CD4-positive, alpha-beta memory T cell (primary cell): ENCODE measurements around the gene EIF4G2. TPM values are rescaled to one million over a fixed set of nuclear protein-coding genes. Genes with fewer than 3 reads are reported as not detected.

Source experiments
- CTCF ChIA-PET: fragments of 350-600 bp; sonication (Branson Sonifier 250); formaldehyde crosslinking; loops from one replicate; lab custom pipeline; 2021; ENCODE audit warnings: inconsistent platforms; ENCODE audit not compliant: partially characterized antibody; lab: Charles Lee
- POLR2A ChIA-PET: fragments of 350-600 bp; sonication (Branson Sonifier 250); formaldehyde crosslinking; loops from one replicate; lab custom pipeline; 2021; ENCODE audit not compliant: partially characterized antibody; lab: Charles Lee
- DNase-seq, 5 donors: peaks; one replicate each; pipeline versions ENCODE4 v3.0.0 to v3.0.0-alpha.2; 2020 to 2022; ENCODE audit warnings: mixed read lengths in 1 of 5
- H3K27ac ChIP-seq: one replicate; pipeline ENCODE4 v1.7.0; 2013; ENCODE audit warnings: low read depth, low read length
- H3K27me3 ChIP-seq: 2 replicates; pipeline ENCODE4 v1.7.0; 2013; ENCODE audit warnings: mild to moderate bottlenecking, low read length, moderate library complexity; ENCODE audit not compliant: insufficient read depth
- H3K36me3 ChIP-seq: 2 replicates; pipeline ENCODE4 v1.7.0; 2013; ENCODE audit warnings: mild to moderate bottlenecking, low read length, moderate library complexity; ENCODE audit not compliant: insufficient read depth
- H3K4me1 ChIP-seq: 2 replicates; pipeline ENCODE4 v1.7.0; 2013; ENCODE audit warnings: mild to moderate bottlenecking, low read length, moderate library complexity; ENCODE audit not compliant: insufficient read depth
- H3K4me3 ChIP-seq, 2 donors: one replicate each; pipeline ENCODE4 v1.7.0; 2013; ENCODE audit warnings: low read length in 2 of 2, mild to moderate bottlenecking in 1 of 2
- H3K9me3 ChIP-seq, 2 donors: one replicate each; pipeline ENCODE4 v1.7.0; 2013; ENCODE audit warnings: low read length in 2 of 2, control low read depth in 1 of 2; ENCODE audit not compliant: control insufficient read depth in 1 of 2
- H3K27ac Mint-ChIP-seq, 7 donors: one replicate each; pipeline ENCODE4 v1.8.0; 2020 to 2021; ENCODE audit warnings: mixed read lengths in 7 of 7, mild to moderate bottlenecking in 6 of 7, inconsistent platforms in 3 of 7, moderate library complexity in 3 of 7
- H3K27me3 Mint-ChIP-seq, 2 donors: one replicate each; pipeline ENCODE4 v1.8.0; 2020 to 2021; ENCODE audit warnings: mixed read lengths in 2 of 2
- H3K36me3 Mint-ChIP-seq, 2 donors: one replicate each; pipeline ENCODE4 v1.8.0; 2020 to 2021; ENCODE audit warnings: mixed read lengths in 2 of 2, inconsistent platforms in 1 of 2, mild to moderate bottlenecking in 1 of 2
- H3K4me1 Mint-ChIP-seq, 4 donors: one replicate each; pipeline ENCODE4 v1.8.0; 2020 to 2021; ENCODE audit warnings: mixed read lengths in 4 of 4, mild to moderate bottlenecking in 1 of 4
- H3K4me3 Mint-ChIP-seq, 8 donors: one replicate each; pipeline ENCODE4 v1.8.0; 2020 to 2021; ENCODE audit warnings: mixed read lengths in 8 of 8, mild to moderate bottlenecking in 7 of 8, moderate library complexity in 6 of 8, inconsistent platforms in 3 of 8
- H3K9me3 Mint-ChIP-seq, 8 donors: one replicate each; pipeline ENCODE4 v1.8.0; 2020 to 2021; ENCODE audit warnings: mixed read lengths in 8 of 8, mild to moderate bottlenecking in 5 of 8, inconsistent platforms in 3 of 8, moderate library complexity in 1 of 8
- intact Hi-C: fragments of 100-400 bp; cut with micrococcal nuclease; formaldehyde crosslinking; loops from one replicate; pipeline ENCODE4 v1.15.1; 2023
- polyA plus RNA-seq, 2 donors: library from polyadenylated mRNA; unstranded; fragments of 300-500 nt; fragmentation: Illumina TruSeq; gene quantifications; one replicate each; pipeline ENCODE4 v1.2.3, GENCODE V29; 2021
- total RNA-seq, 2 experiments: library from RNA; stranded (reverse); gene quantifications; one replicate each; pipeline ENCODE4 v1.2.3, GENCODE V29; 2021

EIF4G2 gene
- total and polyA plus RNA-seq, 4 experiments from 2014 or later: 521 to 664 (median 595) TPM

GRCh38 chr11:10796191-10796590, 12.5 kb downstream of the EIF4G2 start:
- H3K9me3 Mint-ChIP-seq: peaks cover 0 to 2% (median 0%) of the 10 kb centered on the region in 8 donors
- H3K27me3 Mint-ChIP-seq: peaks cover 1 to 2% of the 10 kb centered on the region in 2 donors
- intact Hi-C loops: no loop called here
- no peak for DNase-seq
- H3K36me3 Mint-ChIP-seq: peaks cover 34 to 52% of the 10 kb centered on the region in 2 donors
- no peaks in the 10 kb centered on the region for H3K27me3 ChIP-seq
- no peaks in the 10 kb centered on the region for H3K9me3 ChIP-seq
- peaks cover 50 to 84% (median 63%) of the 10 kb centered on the region in 4 donors for H3K4me1 Mint-ChIP-seq
- H3K36me3 ChIP-seq: peaks cover 50% of the 10 kb centered on the region
- no peak overlapping the region for H3K4me3 Mint-ChIP-seq
- H3K4me1 ChIP-seq: peaks cover 66% of the 10 kb centered on the region
- H3K27ac Mint-ChIP-seq: peak overlapping the region in 2 of 7 donors; percentile 53 to 71
- ChIA-PET CTCF (interaction anchor here (0.9 to 2.4 kb wide), 7 partner anchors 8 to 230 kb away, joined by 3 to 10 read pairs (median 5); partner anchors contain the start of gene EIF4G2), POLR2A (interaction anchor here (1.6 to 15.4 kb wide), 3 partner anchors 11 to 61 kb away, joined by 10 to 263 read pairs (median 33); partner anchors contain the start of genes EIF4G2 and ZBED5)
- H3K4me3 ChIP-seq: no peak overlapping the region
- no peak overlapping the region for H3K27ac ChIP-seq

GRCh38 chr11:10793470-10794255, 15.1 kb downstream of the EIF4G2 start:
- peaks cover 40% of the 10 kb centered on the region for H3K4me1 ChIP-seq
- Mint-ChIP-seq H3K36me3 (peaks cover 12 to 26% of the 10 kb centered on the region in 2 donors), H3K27ac (peak overlapping the region in 2 of 7 donors; percentile 21 to 63), H3K9me3 (peaks cover 0 to 2% (median 0%) of the 10 kb centered on the region in 8 donors), H3K4me3 (peak overlapping the region in 4 of 8 donors; percentile 11 to 63 (median 30)), H3K27me3 (peaks cover 1 to 2% of the 10 kb centered on the region in 2 donors), H3K4me1 (peaks cover 30 to 59% (median 41%) of the 10 kb centered on the region in 4 donors)
- no peak overlapping the region for H3K27ac ChIP-seq
- H3K9me3 ChIP-seq: no peaks in the 10 kb centered on the region
- intact Hi-C loops: loop anchor here (1.0 kb wide), 1 partner anchor 140 kb away; no protein-coding TSS in a partner anchor
- H3K27me3 ChIP-seq: no peaks in the 10 kb centered on the region
- DNase-seq: no peak
- CTCF ChIA-PET: interaction anchor here (0.7 to 8.4 kb wide), 42 partner anchors 8 to 997 kb away, joined by 3 to 258 read pairs (median 5); partner anchors contain the start of gene EIF4G2
- H3K4me3 ChIP-seq: no peak overlapping the region
- H3K36me3 ChIP-seq: peaks cover 25% of the 10 kb centered on the region
- POLR2A ChIA-PET: interaction anchor here (1.0 to 15.4 kb wide), 9 partner anchors 12 to 1048 kb away, joined by 3 to 263 read pairs (median 4); partner anchors contain the start of genes EIF4G2, USP47 and ZBED5

- H3K4me3 Mint-ChIP-seq: peak overlapping the region in 3 of 8 donors; percentile 0 to 65 (median 58)
- intact Hi-C loops: loop anchor here (1.0 kb wide), 4 partner anchors 8 to 995 kb away; no protein-coding TSS in a partner anchor
- peak overlapping the region in 2 of 7 donors; percentile 21 to 87 for H3K27ac Mint-ChIP-seq
- Histone ChIP-seq H3K4me3 (no peak overlapping the region), H3K36me3 (peaks cover 15% of the 10 kb centered on the region), H3K4me1 (peaks cover 29% of the 10 kb centered on the region), H3K27me3 (no peaks in the 10 kb centered on the region), H3K27ac (no peak overlapping the region), H3K9me3 (no peaks in the 10 kb centered on the region)
- H3K36me3 Mint-ChIP-seq: peaks cover 12 to 16% of the 10 kb centered on the region in 2 donors
- H3K27me3 Mint-ChIP-seq: peaks cover 1 to 2% of the 10 kb centered on the region in 2 donors
- DNase-seq: peak; percentile 71 to 81 (median 72)
- CTCF ChIA-PET: interaction anchor here (0.6 to 8.4 kb wide), 51 partner anchors 9 to 998 kb away, joined by 3 to 258 read pairs (median 5); partner anchors contain the start of gene EIF4G2
- peaks cover 0 to 2% (median 0%) of the 10 kb centered on the region in 8 donors for H3K9me3 Mint-ChIP-seq
- peaks cover 21 to 48% (median 33%) of the 10 kb centered on the region in 4 donors for H3K4me1 Mint-ChIP-seq
- POLR2A ChIA-PET: interaction anchor here (0.6 to 15.4 kb wide), 10 partner anchors 14 to 1049 kb away, joined by 3 to 263 read pairs (median 4); partner anchors contain the start of genes EIF4G2, USP47 and ZBED5
These were observed 16.2 kb downstream of the EIF4G2 start for GRCh38 chr11:10792385-10793068.

GRCh38 chr11:10786451-10786850, 22.3 kb downstream of the EIF4G2 start:
- Histone ChIP-seq H3K27me3 (no peaks in the 10 kb centered on the region), H3K4me3 (no peak overlapping the region), H3K9me3 (no peaks in the 10 kb centered on the region), H3K36me3 (no peaks in the 10 kb centered on the region), H3K4me1 (no peaks in the 10 kb centered on the region), H3K27ac (no peak overlapping the region)
- no peaks in the 10 kb centered on the region for H3K4me1 Mint-ChIP-seq
- no peaks in the 10 kb centered on the region for H3K9me3 Mint-ChIP-seq
- no peak overlapping the region for H3K4me3 Mint-ChIP-seq
- H3K36me3 Mint-ChIP-seq: no peaks in the 10 kb centered on the region
- intact Hi-C loops: no loop called here
- H3K27ac Mint-ChIP-seq: no peak overlapping the region
- no peaks in the 10 kb centered on the region for H3K27me3 Mint-ChIP-seq
- POLR2A ChIA-PET: interaction anchor here (0.6 to 15.4 kb wide), 2 partner anchors 12 to 21 kb away, joined by 3 to 263 read pairs; partner anchors contain the start of gene EIF4G2
- no peak for DNase-seq
- CTCF ChIA-PET: interaction anchor here (0.7 to 8.4 kb wide), 3 partner anchors 16 to 1455 kb away, joined by 3 to 258 read pairs (median 5); no protein-coding TSS in a partner anchor

GRCh38 chr11:10785146-10785474, 23.6 kb downstream of the EIF4G2 start:
- Histone ChIP-seq H3K36me3 (no peaks in the 10 kb centered on the region), H3K9me3 (no peaks in the 10 kb centered on the region), H3K27ac (no peak overlapping the region), H3K4me1 (no peaks in the 10 kb centered on the region), H3K4me3 (no peak overlapping the region), H3K27me3 (no peaks in the 10 kb centered on the region)
- Mint-ChIP-seq H3K9me3 (no peaks in the 10 kb centered on the region), H3K4me1 (no peaks in the 10 kb centered on the region), H3K27me3 (no peaks in the 10 kb centered on the region), H3K4me3 (no peak overlapping the region), H3K27ac (peak overlapping the region in 1 of 7 donors; percentile 78), H3K36me3 (peaks cover 0 to under 1% of the 10 kb centered on the region in 2 donors)
- no peak for DNase-seq
- POLR2A ChIA-PET: interaction anchor here (1.2 to 2.3 kb wide), 2 partner anchors 11 to 72 kb away, joined by 4 to 10 read pairs; no protein-coding TSS in a partner anchor
- CTCF ChIA-PET: interaction anchor here (1.3 to 2.6 kb wide), 2 partner anchors 15 to 242 kb away, joined by 3 to 7 read pairs; no protein-coding TSS in a partner anchor
- intact Hi-C loops: no loop called here

GRCh38 chr11:10784232-10785145, 24.2 kb downstream of the EIF4G2 start:
- Mint-ChIP-seq H3K4me3 (no peak overlapping the region), H3K36me3 (peaks cover 4 to 7% of the 10 kb centered on the region in 2 donors), H3K4me1 (no peaks in the 10 kb centered on the region), H3K9me3 (no peaks in the 10 kb centered on the region), H3K27me3 (no peaks in the 10 kb centered on the region), H3K27ac (no peak overlapping the region)
- Histone ChIP-seq H3K27me3 (no peaks in the 10 kb centered on the region), H3K36me3 (no peaks in the 10 kb centered on the region), H3K4me3 (no peak overlapping the region), H3K4me1 (no peaks in the 10 kb centered on the region), H3K9me3 (no peaks in the 10 kb centered on the region), H3K27ac (no peak overlapping the region)
- CTCF ChIA-PET: interaction anchor here (0.7 to 2.6 kb wide), 6 partner anchors 9 to 371 kb away, joined by 3 to 7 read pairs (median 3); no protein-coding TSS in a partner anchor
- DNase-seq: no peak
- POLR2A ChIA-PET: interaction anchor here (1.2 to 2.3 kb wide), 3 partner anchors 11 to 72 kb away, joined by 4 to 10 read pairs (median 4); partner anchors contain the start of gene EIF4G2
- intact Hi-C loops: no loop called here
